HEK293T (cell line): ENCODE data around the gene MIP.

Experiments
- CTCF ChIA-PET: fragments of 350-600 bp; formaldehyde crosslinking; extraction: SDS; loops from one replicate; lab custom pipeline; 2021; ENCODE audit warnings: antibody characterized with exemption, inconsistent platforms; lab: Yijun Ruan, JAX
- POLR2A ChIA-PET: fragments of 350-600 bp; formaldehyde crosslinking; extraction: SDS; loops from one replicate; lab custom pipeline; 2020; ENCODE audit warnings: antibody characterized with exemption, inconsistent platforms; lab: Yijun Ruan, JAX
- DNase-seq: peaks from one replicate; pipeline ENCODE4 v3.0.0; 2012; ENCODE audit warnings: mixed read lengths; ENCODE audit errors: extremely low spot score
- ARNT ChIP-seq: fragments of 450-650 bp; IDR thresholded peaks from 2 replicates; pipeline ENCODE4 v1.6.1; 2017; ENCODE audit warnings: mild to moderate bottlenecking
- BHLHE40 ChIP-seq: fragments of 450-650 bp; IDR thresholded peaks from 2 replicates; pipeline ENCODE4 v1.6.1; 2016; ENCODE audit warnings: mild to moderate bottlenecking, moderate library complexity, borderline replicate concordance
- CTBP1 ChIP-seq: fragments of 450-650 bp; IDR thresholded peaks from 2 replicates; pipeline ENCODE4 v1.6.1; 2016; ENCODE audit warnings: borderline replicate concordance
- ELF4 ChIP-seq: fragments of 450-650 bp; IDR thresholded peaks from 2 replicates; pipeline ENCODE4 v1.6.1; 2017; ENCODE audit warnings: antibody characterized with exemption
- FOXA1 ChIP-seq: fragments of 450-650 bp; IDR thresholded peaks from 2 replicates; pipeline ENCODE4 v1.6.1; 2016; ENCODE audit warnings: mild to moderate bottlenecking
- FOXK2 ChIP-seq: fragments of 450-650 bp; IDR thresholded peaks from 2 replicates; pipeline ENCODE4 v1.6.1; 2016; ENCODE audit warnings: mild to moderate bottlenecking
- FOXM1 ChIP-seq: fragments of 450-650 bp; IDR thresholded peaks from 2 replicates; pipeline ENCODE4 v1.6.1; 2017; ENCODE audit warnings: mild to moderate bottlenecking, borderline replicate concordance
- HDGF ChIP-seq: fragments of 450-650 bp; IDR thresholded peaks from 2 replicates; pipeline ENCODE4 v1.6.1; 2017; ENCODE audit warnings: antibody characterized with exemption, borderline replicate concordance
- L3MBTL2 ChIP-seq: fragments of 450-650 bp; conservative IDR thresholded peaks from 2 replicates; pipeline ENCODE4 v1.6.1; 2016; ENCODE audit warnings: mild to moderate bottlenecking
- LEF1 ChIP-seq: fragments of 450-650 bp; IDR thresholded peaks from 2 replicates; pipeline ENCODE4 v1.6.1; 2017; ENCODE audit warnings: mild to moderate bottlenecking, borderline replicate concordance
- NFRKB ChIP-seq: fragments of 450-650 bp; IDR thresholded peaks from 2 replicates; pipeline ENCODE4 v1.6.1; 2016; ENCODE audit warnings: mild to moderate bottlenecking, moderate library complexity
- PKNOX1 ChIP-seq: fragments of 450-650 bp; IDR thresholded peaks from 2 replicates; pipeline ENCODE4 v1.6.1; 2016
- SP1 ChIP-seq: fragments of 450-650 bp; IDR thresholded peaks from 2 replicates; pipeline ENCODE4 v1.6.1; 2017
- SUZ12 ChIP-seq: fragments of 450-650 bp; IDR thresholded peaks from 2 replicates; pipeline ENCODE4 v1.6.1; 2016; ENCODE audit warnings: mild to moderate bottlenecking
- TARDBP ChIP-seq: fragments of 450-650 bp; IDR thresholded peaks from 2 replicates; pipeline ENCODE4 v1.6.1; 2016
- ZNF384 ChIP-seq: fragments of 450-650 bp; IDR thresholded peaks from 2 replicates; pipeline ENCODE4 v1.6.1; 2016

MIP gene

GRCh38 chr12:56425940-56426438 is 28.5 kb downstream of the MIP start:
- ChIA-PET POLR2A (interaction anchor here (1.7 kb wide), 1 partner anchor 24 kb away, joined by 6 read pairs; the partner anchor contains the start of gene TIMELESS), CTCF (no interaction called here)
- TF ChIP-seq FOXA1 (no peak), HDGF (no peak), SUZ12 (no peak), ARNT (no peak), PKNOX1 (no peak), FOXK2 (no peak), TARDBP (no peak), SP1 (no peak), FOXM1 (no peak), L3MBTL2 (no peak), BHLHE40 (no peak)
- DNase-seq, result no peak

GRCh38 chr12:56425193-56425592 is 29.3 kb downstream of the MIP start:
- CTCF ChIA-PET, result interaction anchor here (0.6 kb wide), 1 partner anchor 36 kb away, joined by 4 read pairs; no protein-coding TSS in a partner anchor
- POLR2A ChIA-PET, result interaction anchor here (1.4 to 1.7 kb wide), 2 partner anchors 25 to 40 kb away, joined by 4 to 6 read pairs; partner anchors contain the start of gene TIMELESS
- TF ChIP-seq BHLHE40 (no peak), NFRKB (no peak), ARNT (no peak), SP1 (no peak), FOXM1 (no peak), HDGF (no peak), L3MBTL2 (no peak)
- DNase-seq, result no peak

- TF ChIP-seq ARNT, result no peak
- TF ChIP-seq BHLHE40, result no peak
- TF ChIP-seq ELF4, result no peak
- no peak for TF ChIP-seq SUZ12
- no peak for TF ChIP-seq NFRKB
- TF ChIP-seq SP1, result no peak
- TF ChIP-seq HDGF, result no peak
- no peak for DNase-seq
- ChIA-PET CTCF (no interaction called here), POLR2A (no interaction called here)
These were observed 34.0 kb downstream of the MIP start for GRCh38 chr12:56420411-56420810.

- no peak for DNase-seq
- POLR2A ChIA-PET, result no interaction called here
- TF ChIP-seq PKNOX1 (no peak), L3MBTL2 (no peak), TARDBP (no peak), FOXA1 (no peak), LEF1 (no peak), FOXK2 (no peak), FOXM1 (no peak), BHLHE40 (no peak), ELF4 (no peak), CTBP1 (no peak), ZNF384 (no peak), HDGF (no peak)
- CTCF ChIA-PET, result interaction anchor here (1.0 kb wide), 1 partner anchor 10 kb away, joined by 3 read pairs; no protein-coding TSS in a partner anchor
These were observed 36.7 kb downstream of the MIP start for GRCh38 chr12:56417739-56418138.

GRCh38 chr12:56414401-56414800 is 40.1 kb downstream of the MIP start:
- TF ChIP-seq FOXA1 (no peak), ARNT (no peak), FOXK2 (no peak), HDGF (no peak), LEF1 (no peak), SP1 (no peak), L3MBTL2 (no peak), BHLHE40 (no peak), ELF4 (no peak), TARDBP (no peak), ZNF384 (no peak), FOXM1 (no peak)
- no peak for DNase-seq
- POLR2A ChIA-PET, result no interaction called here
- CTCF ChIA-PET, result interaction anchor here (0.7 kb wide), 1 partner anchor 50 kb away, joined by 3 read pairs; no protein-coding TSS in a partner anchor

- CTCF ChIA-PET, result no interaction called here
- no peak for DNase-seq
- POLR2A ChIA-PET, result interaction anchor here (1.5 kb wide), 1 partner anchor 54 kb away, joined by 8 read pairs; the partner anchor contains the start of gene STAT2
- TF ChIP-seq L3MBTL2 (no peak), LEF1 (no peak), ELF4 (no peak), ARNT (no peak), FOXA1 (no peak), BHLHE40 (no peak), SP1 (no peak), TARDBP (no peak), ZNF384 (no peak), FOXM1 (no peak), HDGF (no peak), CTBP1 (no peak), FOXK2 (no peak), SUZ12 (no peak), NFRKB (no peak), PKNOX1 (no peak)
These were observed 41.1 kb downstream of the MIP start for GRCh38 chr12:56413392-56413791.
